ENCODE data around the gene UGCG. TPM values are rescaled to one million over a fixed set of nuclear protein-coding genes. Genes with fewer than 3 reads are reported as not detected.

UGCG gene
- total and polyA plus RNA-seq, 2 of the 8 experiments (the other 6 are each of a cell fraction or from before 2014, with no cell fraction given): 14.9 to 34.0 TPM

DNA sequence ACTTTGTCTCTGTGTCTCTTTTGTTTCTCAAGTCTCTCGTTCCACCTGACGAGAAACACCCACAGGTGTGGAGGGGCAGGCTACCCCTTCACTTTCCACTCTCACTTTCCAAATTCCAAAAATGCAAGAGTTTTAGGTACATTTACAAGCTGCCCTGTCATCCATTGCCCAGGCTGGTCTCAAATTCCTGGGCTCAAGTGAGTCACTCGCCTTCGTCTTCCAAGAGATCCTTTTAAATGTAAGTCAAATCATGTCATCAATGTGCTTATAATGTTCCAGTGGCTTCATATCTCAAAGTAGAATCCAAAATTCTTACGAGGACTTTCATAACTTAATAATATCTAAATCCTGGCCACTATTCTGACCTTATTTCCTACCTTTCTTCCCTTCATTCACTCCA is 20.4 kb upstream of the UGCG start:
- Histone ChIP-seq H3K56ac (replicated peaks; ENCODE audit: insufficient read length, low read depth, low read length) (no peak overlapping the region), H3K4ac (replicated peaks; ENCODE audit: insufficient read length, low read depth, low read length) (no peak overlapping the region), H3K4me1 (replicated peaks in 1 of 4; ENCODE audit: control insufficient read depth in 3 of 4, insufficient read depth in 4 of 4, low read length in 3 of 4) (peaks cover 0 to 8% (median 3%) of the 10 kb centered on the region in 4 experiments; a peak in 4 of 7 replicates), H2BK15ac (ENCODE audit: low read length) (no peak overlapping the region), H2BK5ac (ENCODE audit: low read depth, low read length) (no peak overlapping the region; the same call in 1 of the 2 replicates), H3K27me3 (replicated peaks in 1 of 4; ENCODE audit: control insufficient read depth in 3 of 4, extremely low read depth in 1 of 4, insufficient read depth in 3 of 4, low read length in 3 of 4) (no peaks in the 10 kb centered on the region), H3K4me3 (ENCODE audit: extremely low read depth in 1 of 4, insufficient read depth in 2 of 4, low read depth in 3 of 4, low read length in 4 of 4) (no peak overlapping the region), H2BK120ac (replicated peaks; ENCODE audit: low read depth, low read length) (no peak overlapping the region), H4K5ac (ENCODE audit: insufficient read length, low read depth, low read length) (no peak overlapping the region), H3K36me3 (ENCODE audit: control insufficient read depth in 2 of 4, insufficient read depth in 4 of 4, low read length in 3 of 4) (no peaks in the 10 kb centered on the region), H3K4me2 (ENCODE audit: insufficient read depth in 1 of 2, low read depth in 2 of 2, low read length in 2 of 2) (no peak overlapping the region), H3K79me2 (ENCODE audit: control insufficient read depth in 1 of 2, insufficient read depth in 2 of 2, low read length in 2 of 2) (no peaks in the 10 kb centered on the region), H3K14ac (ENCODE audit: insufficient read length) (no peak overlapping the region), H2BK12ac (ENCODE audit: low read depth, low read length) (peak overlapping the region; percentile 39; the same call in 1 of the 2 replicates), H2AK5ac (ENCODE audit: low read depth, low read length) (no peak overlapping the region), H2BK20ac (ENCODE audit: low read length) (no peak overlapping the region), H3K27ac (ENCODE audit: low read depth, low read length) (no peak overlapping the region), H3K9ac (replicated peaks in 1 of 4; ENCODE audit: extremely low read depth in 1 of 4, low read depth in 3 of 4, low read length in 3 of 4) (no peak overlapping the region), H3K79me1 (ENCODE audit: low read depth, low read length) (no peaks in the 10 kb centered on the region), H4K20me1 (replicated peaks in 1 of 2; ENCODE audit: control insufficient read depth in 1 of 2, insufficient read depth in 2 of 2, low read length in 2 of 2) (no peaks in the 10 kb centered on the region), H3K18ac (ENCODE audit: extremely low read depth, low read length) (no peak overlapping the region), H4K8ac (ENCODE audit: extremely low read depth, insufficient read depth, low read length) (no peak overlapping the region), H4K91ac (replicated peaks; ENCODE audit: insufficient read length, low read length) (no peak overlapping the region), H3K9me3 (ENCODE audit: insufficient read depth in 2 of 2, low read depth in 1 of 2, low read length in 1 of 2) (no peaks in the 10 kb centered on the region), H3K23me2 (ENCODE audit: low read depth, low read length) (no peaks in the 10 kb centered on the region), H2AFZ (ENCODE audit: low read length) (peak overlapping the region; percentile 70; the same call in 1 of the 2 replicates), H3K23ac (ENCODE audit: insufficient read length) (no peak overlapping the region)
- CTCF ChIA-PET (ENCODE audit: partially characterized antibody): no interaction called here
- FAIRE-seq (no peak), DNase-seq (ENCODE audit: low read depth in 1 of 2, low spot score in 2 of 2) (no peak)
- POLR2A ChIA-PET (ENCODE audit: partially characterized antibody): no interaction called here
- 92% methylated on average over 5 of the region's 5 CpGs; no CpG with 5 or more reads in 1 of the 2 experiments for WGBS, 2 experiments (ENCODE audit: extremely low coverage in 1 of 2, insufficient coverage in 1 of 2, insufficient read length in 1 of 2, insufficient replicate concordance in 2 of 2, low coverage in 1 of 2, low lambda C conversion rate in 2 of 2, missing lambda C conversion rate in 1 of 2)
- TF ChIP-seq CHD2 (IDR thresholded peaks at IDR 0.05; ENCODE audit: low read length): no peak
- no peak for TF ChIP-seq RBBP5 (IDR thresholded peaks at IDR 0.05; ENCODE audit: borderline replicate concordance, low read depth, low read length)
- TF ChIP-seq POLR2A (IDR thresholded peaks at IDR 0.05; ENCODE audit: control extremely low read depth in 1 of 2, low read depth in 2 of 2, low read length in 2 of 2): no peak
- TF ChIP-seq SIRT6 (IDR thresholded peaks at IDR 0.05; ENCODE audit: low read length): no peak
- no peak for TF ChIP-seq CBX8 (IDR thresholded peaks at IDR 0.05; ENCODE audit: borderline replicate concordance, low read depth, low read length)
- no peak for TF ChIP-seq NANOG (IDR thresholded peaks at IDR 0.05; ENCODE audit: insufficient read depth, low read depth, low read length, poor library complexity, severe bottlenecking)
- TF ChIP-seq RAD21 (IDR thresholded peaks at IDR 0.05 in 1 of 2, conservative IDR thresholded peaks at IDR 0.05 in 1 of 2; ENCODE audit: low read depth in 2 of 2, low read length in 2 of 2): no peak
- no peak for TF ChIP-seq POU5F1 (IDR thresholded peaks at IDR 0.05; ENCODE audit: low read depth, low read length)
- no peak for TF ChIP-seq TCF12 (IDR thresholded peaks at IDR 0.05; ENCODE audit: low read depth, low read length)
- TF ChIP-seq SP2 (IDR thresholded peaks at IDR 0.05; ENCODE audit: low read length): no peak
- no peak for TF ChIP-seq KDM1A (IDR thresholded peaks at IDR 0.05; ENCODE audit: borderline replicate concordance, low read length)
- TF ChIP-seq SP1 (IDR thresholded peaks at IDR 0.05; ENCODE audit: low read depth, low read length): no peak
- no peak for TF ChIP-seq JUND (IDR thresholded peaks at IDR 0.05; ENCODE audit: low read length)
- no peak for TF ChIP-seq CHD1 (IDR thresholded peaks at IDR 0.05; ENCODE audit: low read depth, low read length)
- TF ChIP-seq RXRA (IDR thresholded peaks at IDR 0.05; ENCODE audit: insufficient read depth, low read depth, low read length): no peak
- TF ChIP-seq HDAC6 (IDR thresholded peaks at IDR 0.05; ENCODE audit: low read depth, low read length): no peak

Measured in H1 (cell line).